Measurements from ENCODE around the gene PRDX3.
"Not testable (repeated sequence)": the region's sequence is repeated elsewhere in the genome, so short reads cannot be mapped to it uniquely, and the experiment has no call there.

PRDX3 gene

GRCh38 chr10:119159332-119159731, 19.3 kb downstream of the PRDX3 start:
- H3K4me3 ChIP-seq (ENCODE audit: low read depth, low read length) = no peak overlapping the region
- no peaks in the 10 kb centered on the region for H3K27me3 ChIP-seq (replicated peaks)
- no peak for DNase-seq
- TF ChIP-seq CTCF (IDR thresholded peaks at IDR 0.05; ENCODE audit: low read depth, low read length, missing control alignments) = no peak
- peaks cover 17% of the 10 kb centered on the region for H3K36me3 ChIP-seq (replicated peaks)
- in situ Hi-C loops (cut with HindIII; ENCODE audit: low pct_ligation_motif_present, low sequenced_read_pairs) = no loop called here
- H3K27ac ChIP-seq = no peak overlapping the region

GRCh38 chr10:119153661-119154060, 25.0 kb downstream of the PRDX3 start:
- TF ChIP-seq CTCF (IDR thresholded peaks at IDR 0.05; ENCODE audit: low read depth, low read length, missing control alignments) = no peak
- DNase-seq = no peak
- Histone ChIP-seq H3K4me3 (ENCODE audit: low read depth, low read length) (no peak overlapping the region), H3K27me3 (replicated peaks) (no peaks in the 10 kb centered on the region), H3K27ac (no peak overlapping the region), H3K36me3 (replicated peaks) (peaks cover 22% of the 10 kb centered on the region)
- in situ Hi-C loops (cut with HindIII; ENCODE audit: low pct_ligation_motif_present, low sequenced_read_pairs) = no loop called here

- in situ Hi-C loops (cut with HindIII; ENCODE audit: low pct_ligation_motif_present, low sequenced_read_pairs) = no loop called here
Observed at GRCh38 chr10:119153041-119153440, 25.6 kb downstream of the PRDX3 start.

GRCh38 chr10:119151601-119152000, 27.0 kb downstream of the PRDX3 start:
- in situ Hi-C loops (cut with HindIII; ENCODE audit: low pct_ligation_motif_present, low sequenced_read_pairs); DNase-seq; H3K27me3 ChIP-seq (replicated peaks); H3K27ac ChIP-seq; H3K4me3 ChIP-seq (ENCODE audit: low read depth, low read length): not testable (repeated sequence)
- H3K36me3 ChIP-seq (replicated peaks) = peaks cover 19% of the 10 kb centered on the region

More at GRCh38 chr10:119153041-119153440, 25.6 kb downstream of the PRDX3 start:
- DNase-seq = no peak
- peaks cover 19% of the 10 kb centered on the region for H3K36me3 ChIP-seq (replicated peaks)
- no peak overlapping the region for H3K4me3 ChIP-seq (ENCODE audit: low read depth, low read length)
- H3K27ac ChIP-seq = no peak overlapping the region
- TF ChIP-seq CTCF (IDR thresholded peaks at IDR 0.05; ENCODE audit: low read depth, low read length, missing control alignments) = no peak
- no peaks in the 10 kb centered on the region for H3K27me3 ChIP-seq (replicated peaks)

GRCh38 chr10:119149729-119150128, 28.9 kb downstream of the PRDX3 start:
- peak; percentile 42 for TF ChIP-seq CTCF (IDR thresholded peaks at IDR 0.05; ENCODE audit: low read depth, low read length, missing control alignments)
- DNase-seq = no peak
- Histone ChIP-seq H3K27me3 (replicated peaks) (no peaks in the 10 kb centered on the region), H3K4me3 (ENCODE audit: low read depth, low read length) (no peak overlapping the region), H3K36me3 (replicated peaks) (peaks cover 11% of the 10 kb centered on the region), H3K27ac (no peak overlapping the region)
- in situ Hi-C loops (cut with HindIII; ENCODE audit: low pct_ligation_motif_present, low sequenced_read_pairs) = no loop called here

GRCh38 chr10:119149157-119149556, 29.5 kb downstream of the PRDX3 start:
- no peak overlapping the region for H3K27ac ChIP-seq
- peaks cover 10% of the 10 kb centered on the region for H3K36me3 ChIP-seq (replicated peaks)
- no peak for TF ChIP-seq CTCF (IDR thresholded peaks at IDR 0.05; ENCODE audit: low read depth, low read length, missing control alignments)
- DNase-seq = no peak
- no peak overlapping the region for H3K4me3 ChIP-seq (ENCODE audit: low read depth, low read length)
- in situ Hi-C loops (cut with HindIII; ENCODE audit: low pct_ligation_motif_present, low sequenced_read_pairs) = no loop called here
- no peaks in the 10 kb centered on the region for H3K27me3 ChIP-seq (replicated peaks)

Measured in brain microvascular endothelial cell (primary cell).